ENCODE data around the gene RGS13.

Gene RGS13

DNA sequence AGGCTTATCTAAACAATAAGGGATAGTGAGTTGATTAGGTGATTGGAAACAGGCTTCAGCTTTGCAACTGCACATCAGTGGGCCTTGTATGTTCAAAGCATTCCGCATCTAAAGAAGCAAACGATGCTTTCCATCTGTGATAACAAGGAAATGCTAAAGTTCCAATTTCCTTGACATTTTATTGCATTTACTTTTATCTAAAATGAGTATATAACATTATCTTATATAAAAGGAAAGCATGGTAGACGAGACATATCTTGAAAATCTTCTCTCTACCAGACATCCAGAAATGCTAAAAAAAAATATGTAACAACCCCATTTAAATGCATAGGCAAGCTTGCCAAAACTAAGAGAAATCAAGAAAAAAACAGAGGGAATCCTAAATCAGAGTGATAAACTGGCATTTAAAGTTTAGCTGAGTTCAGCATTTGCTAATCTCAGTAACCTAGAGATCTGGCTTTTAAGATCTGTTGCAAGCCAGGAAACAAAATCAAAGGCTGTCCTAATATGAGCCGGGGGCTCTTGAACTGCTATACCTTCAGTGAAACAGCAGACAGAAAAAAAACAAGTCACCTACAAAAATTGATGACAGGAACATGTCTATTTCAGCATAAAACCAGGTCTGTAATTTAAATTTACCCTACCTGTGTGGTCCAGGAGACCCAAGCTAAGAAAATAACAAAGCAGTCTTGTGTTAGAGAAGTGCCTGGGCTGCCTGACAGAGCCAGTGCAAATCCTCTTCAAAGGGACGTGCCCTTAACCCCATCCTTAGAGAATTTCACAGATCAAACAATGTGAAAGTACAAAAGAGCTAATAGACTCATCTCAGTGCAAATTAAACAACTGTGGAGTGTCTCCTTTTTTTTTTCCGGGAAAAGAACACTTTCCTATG lies 3.1 kb upstream of the RGS13 start:
- CTCF ChIA-PET, result interaction anchor here (0.7 kb wide), 1 partner anchor 51 kb away, joined by 4 read pairs; no protein-coding TSS in a partner anchor
- DNase-seq (ENCODE audit: extremely low spot score), result no peak
- TF ChIP-seq BHLHE40 (IDR thresholded peaks at IDR 0.05; ENCODE audit: borderline replicate concordance) (no peak), ELF4 (IDR thresholded peaks at IDR 0.05) (no peak), L3MBTL2 (conservative IDR thresholded peaks at IDR 0.05) (no peak), FOXK2 (IDR thresholded peaks at IDR 0.05) (no peak), HDGF (IDR thresholded peaks at IDR 0.05; ENCODE audit: borderline replicate concordance) (no peak), FOXM1 (IDR thresholded peaks at IDR 0.05; ENCODE audit: borderline replicate concordance) (no peak)
- POLR2A ChIA-PET, result no interaction called here

GRCh38 chr1:192633533-192634253 lies 2.3 kb upstream of the RGS13 start:
- ChIA-PET CTCF (no interaction called here), POLR2A (no interaction called here)
- DNase-seq (ENCODE audit: extremely low spot score), result no peak
- no peak for TF ChIP-seq L3MBTL2 (conservative IDR thresholded peaks at IDR 0.05)
- TF ChIP-seq NFRKB (IDR thresholded peaks at IDR 0.05), result no peak
- TF ChIP-seq SP1 (IDR thresholded peaks at IDR 0.05), result no peak
- TF ChIP-seq FOXK2 (IDR thresholded peaks at IDR 0.05), result no peak
- TF ChIP-seq ELF4 (IDR thresholded peaks at IDR 0.05), result no peak
- TF ChIP-seq TARDBP (IDR thresholded peaks at IDR 0.05), result no peak
- TF ChIP-seq LEF1 (IDR thresholded peaks at IDR 0.05; ENCODE audit: borderline replicate concordance), result no peak
- TF ChIP-seq ARNT (IDR thresholded peaks at IDR 0.05), result no peak
- no peak for TF ChIP-seq SUZ12 (IDR thresholded peaks at IDR 0.05)
- no peak for TF ChIP-seq PKNOX1 (IDR thresholded peaks at IDR 0.05)
- TF ChIP-seq ZNF384 (IDR thresholded peaks at IDR 0.05), result no peak
- no peak for TF ChIP-seq HDGF (IDR thresholded peaks at IDR 0.05; ENCODE audit: borderline replicate concordance)
- TF ChIP-seq BHLHE40 (IDR thresholded peaks at IDR 0.05; ENCODE audit: borderline replicate concordance), result no peak
- TF ChIP-seq FOXA1 (IDR thresholded peaks at IDR 0.05), result no peak
- TF ChIP-seq CTBP1 (IDR thresholded peaks at IDR 0.05; ENCODE audit: borderline replicate concordance), result no peak

DNA sequence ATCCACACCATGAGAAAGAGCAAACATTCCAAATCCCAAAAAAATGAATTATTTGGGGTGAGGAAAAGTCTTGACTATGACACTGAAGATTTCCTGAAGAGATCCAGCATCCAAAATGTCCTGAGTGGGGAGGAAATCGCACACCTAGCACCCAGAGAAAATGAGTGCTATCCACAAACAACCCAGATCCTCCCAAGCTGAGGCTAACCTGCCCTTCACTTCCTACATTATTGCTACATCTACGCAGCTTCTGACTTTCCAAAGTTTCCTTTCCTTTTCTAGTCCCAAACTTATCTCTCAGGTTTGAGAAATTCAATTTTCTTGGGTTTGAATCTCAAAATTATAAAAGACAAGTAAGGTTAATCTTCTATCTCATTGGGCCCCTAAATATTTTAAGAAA lies 906 bp upstream of the RGS13 start:
- DNase-seq (ENCODE audit: extremely low spot score), result no peak
- ChIA-PET POLR2A (no interaction called here), CTCF (no interaction called here)
- no peak for TF ChIP-seq TARDBP (IDR thresholded peaks at IDR 0.05)
- TF ChIP-seq HDGF (IDR thresholded peaks at IDR 0.05; ENCODE audit: borderline replicate concordance), result no peak
- TF ChIP-seq CTBP1 (IDR thresholded peaks at IDR 0.05; ENCODE audit: borderline replicate concordance), result no peak
- no peak for TF ChIP-seq SP1 (IDR thresholded peaks at IDR 0.05)
- no peak for TF ChIP-seq ELF4 (IDR thresholded peaks at IDR 0.05)
- TF ChIP-seq ARNT (IDR thresholded peaks at IDR 0.05), result no peak
- no peak for TF ChIP-seq NFRKB (IDR thresholded peaks at IDR 0.05)

DNA sequence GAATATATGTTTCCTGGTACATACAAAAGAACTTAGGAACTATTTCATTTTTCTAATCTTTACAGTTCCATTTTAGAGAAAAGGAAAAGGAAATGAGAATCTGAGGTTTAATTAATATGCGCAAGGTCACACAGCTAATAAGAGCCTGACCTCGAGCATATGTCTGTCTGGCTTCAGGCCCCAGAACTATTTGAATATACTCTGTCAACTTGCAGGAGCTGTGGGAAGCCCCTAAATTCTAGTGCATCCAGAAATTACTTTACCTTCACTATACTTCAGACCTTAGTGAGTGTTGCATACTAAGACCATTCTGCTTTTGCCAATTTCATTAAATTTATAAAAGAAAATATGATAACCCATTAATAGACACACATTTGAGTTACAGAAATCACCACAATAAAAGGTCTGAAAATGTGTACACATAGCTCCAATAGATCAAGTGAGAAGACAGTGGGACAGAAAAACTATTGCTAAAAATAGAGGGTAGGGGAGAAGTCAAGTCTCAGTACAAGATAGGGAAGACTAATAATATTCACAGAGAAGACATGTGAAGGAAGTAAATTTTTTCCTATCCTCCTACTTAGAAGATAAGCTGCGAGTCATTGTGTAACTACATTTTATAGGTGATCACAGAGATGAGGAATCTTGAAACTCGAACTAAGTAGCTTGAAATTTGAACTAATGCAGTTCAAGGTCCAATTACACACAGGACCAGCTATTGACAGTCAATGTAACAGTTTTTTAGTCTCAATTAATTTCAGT lies 3.8 kb downstream of the RGS13 start:
- ChIA-PET CTCF (no interaction called here), POLR2A (no interaction called here)
- TF ChIP-seq SP1 (IDR thresholded peaks at IDR 0.05) (no peak), NFRKB (IDR thresholded peaks at IDR 0.05) (no peak), FOXA1 (IDR thresholded peaks at IDR 0.05) (no peak), PKNOX1 (IDR thresholded peaks at IDR 0.05) (no peak), TARDBP (IDR thresholded peaks at IDR 0.05) (no peak), FOXK2 (IDR thresholded peaks at IDR 0.05) (no peak), CTBP1 (IDR thresholded peaks at IDR 0.05; ENCODE audit: borderline replicate concordance) (no peak), ZNF384 (IDR thresholded peaks at IDR 0.05) (no peak), BHLHE40 (IDR thresholded peaks at IDR 0.05; ENCODE audit: borderline replicate concordance) (no peak), ARNT (IDR thresholded peaks at IDR 0.05) (no peak)
- DNase-seq (ENCODE audit: extremely low spot score), result no peak

- POLR2A ChIA-PET, result no interaction called here
- DNase-seq (ENCODE audit: extremely low spot score), result no peak
- CTCF ChIA-PET, result no interaction called here
- no peak for TF ChIP-seq LEF1 (IDR thresholded peaks at IDR 0.05; ENCODE audit: borderline replicate concordance)
- TF ChIP-seq ZNF384 (IDR thresholded peaks at IDR 0.05), result no peak
- no peak for TF ChIP-seq FOXM1 (IDR thresholded peaks at IDR 0.05; ENCODE audit: borderline replicate concordance)
- TF ChIP-seq HDGF (IDR thresholded peaks at IDR 0.05; ENCODE audit: borderline replicate concordance), result no peak
- no peak for TF ChIP-seq L3MBTL2 (conservative IDR thresholded peaks at IDR 0.05)
- TF ChIP-seq SP1 (IDR thresholded peaks at IDR 0.05), result no peak
- no peak for TF ChIP-seq SUZ12 (IDR thresholded peaks at IDR 0.05)
- no peak for TF ChIP-seq CTBP1 (IDR thresholded peaks at IDR 0.05; ENCODE audit: borderline replicate concordance)
- no peak for TF ChIP-seq TARDBP (IDR thresholded peaks at IDR 0.05)
- TF ChIP-seq BHLHE40 (IDR thresholded peaks at IDR 0.05; ENCODE audit: borderline replicate concordance), result no peak
- no peak for TF ChIP-seq NFRKB (IDR thresholded peaks at IDR 0.05)
- TF ChIP-seq ELF4 (IDR thresholded peaks at IDR 0.05), result no peak
- TF ChIP-seq ARNT (IDR thresholded peaks at IDR 0.05), result no peak
- no peak for TF ChIP-seq PKNOX1 (IDR thresholded peaks at IDR 0.05)
- TF ChIP-seq FOXK2 (IDR thresholded peaks at IDR 0.05), result no peak
- no peak for TF ChIP-seq FOXA1 (IDR thresholded peaks at IDR 0.05)
Observed at GRCh38 chr1:192652159-192652558, 16.2 kb downstream of the RGS13 start.

Data from HEK293T (cell line).